ENCODE results near the gene ARRB1. TPM values are rescaled to one million over a fixed set of nuclear protein-coding genes. Genes with fewer than 3 reads are reported as not detected.
A peak's percentile ranks its signal among the peaks of the same experiment; 100 is the strongest.
"Not testable (repeated sequence)": the region's sequence is repeated elsewhere in the genome, so short reads cannot be mapped to it uniquely, and the experiment has no call there.

Gene ARRB1
- total and polyA plus RNA-seq, 7 experiments from 2014 or later = 7.5 to 104 (median 58.0) TPM

DNA sequence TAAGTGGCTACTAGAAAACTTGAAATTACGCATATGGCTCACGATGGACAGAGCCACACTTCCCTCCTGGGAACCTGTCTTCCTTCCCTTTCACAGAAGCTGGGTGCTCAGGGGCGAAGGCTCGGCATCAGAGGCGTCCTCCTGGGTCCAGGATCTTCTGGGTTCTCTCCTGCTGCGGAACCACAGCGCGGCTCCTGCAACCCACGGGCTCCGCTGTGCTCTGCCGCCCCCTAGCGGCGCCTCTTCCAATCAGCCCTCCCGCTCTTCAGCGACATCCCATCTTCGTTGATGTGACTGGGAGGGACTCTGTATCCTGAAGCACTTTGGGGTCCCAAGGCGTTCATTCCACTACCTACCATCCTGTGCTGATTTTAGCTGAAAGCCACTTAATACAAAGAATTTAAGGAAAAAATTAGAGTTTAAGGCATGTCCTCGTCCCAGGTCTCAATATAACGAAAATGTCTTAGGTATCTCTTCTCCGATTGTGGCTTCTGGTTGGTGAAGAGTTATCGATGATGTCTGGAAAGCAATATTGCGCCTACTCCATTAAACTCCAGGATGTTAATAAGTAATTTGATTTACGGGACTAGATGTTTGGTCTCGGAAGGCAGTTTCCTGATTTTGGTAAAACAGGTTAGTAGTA lies 33.1 kb upstream of the ARRB1 start:
- Histone ChIP-seq H3K27me3 (ENCODE audit: control insufficient read depth in 2 of 2, insufficient read depth in 2 of 2, low read length in 2 of 2) (no peaks in the 10 kb centered on the region), H3K4me1 (ENCODE audit: control insufficient read depth in 2 of 2, insufficient read depth in 2 of 2, low read length in 2 of 2) (peaks cover 10 to 17% of the 10 kb centered on the region in 2 donors), H3K9me3 (ENCODE audit: control insufficient read depth in 2 of 3, low read length in 3 of 3) (no peaks in the 10 kb centered on the region), H3K4me3 (ENCODE audit: low read length) (no peak overlapping the region), H3K27ac (ENCODE audit: low read depth, low read length) (no peak overlapping the region), H3K36me3 (ENCODE audit: control insufficient read depth in 2 of 3, insufficient read depth in 3 of 3, low read length in 3 of 3) (no peaks in the 10 kb centered on the region)
- ATAC-seq (peak; percentile 87), DNase-seq (peak; percentile 58 to 84 (median 78))
- intact Hi-C loops (cut with micrococcal nuclease) = loop anchor here (1.0 to 5.0 kb wide), 8 partner anchors 32 to 242 kb away; partner anchors contain the start of gene ARRB1 (in 1 of the 2)
- Mint-ChIP-seq H3K36me3 (no peaks in the 10 kb centered on the region), H3K9me3 (no peaks in the 10 kb centered on the region), H3K4me3 (peak overlapping the region; percentile 33 to 84 (median 70)), H3K27me3 (peaks cover 0 to 10% (median 0%) of the 10 kb centered on the region in 5 donors), H3K27ac (peak overlapping the region in 8 of 9 donors; percentile 83 to 92 (median 90)), H3K4me1 (peaks cover 16 to 31% (median 25%) of the 10 kb centered on the region in 7 donors)
- ChIA-PET POLR2A (interaction anchor here (0.7 to 7.0 kb wide), 9 partner anchors 11 to 107 kb away, joined by 3 to 119 read pairs (median 3); partner anchors contain the start of genes ARRB1 and RPS3), CTCF (interaction anchor here (0.6 to 16.2 kb wide), 17 partner anchors 12 to 377 kb away, joined by 3 to 416 read pairs (median 3); partner anchors contain the start of gene ARRB1)

DNA sequence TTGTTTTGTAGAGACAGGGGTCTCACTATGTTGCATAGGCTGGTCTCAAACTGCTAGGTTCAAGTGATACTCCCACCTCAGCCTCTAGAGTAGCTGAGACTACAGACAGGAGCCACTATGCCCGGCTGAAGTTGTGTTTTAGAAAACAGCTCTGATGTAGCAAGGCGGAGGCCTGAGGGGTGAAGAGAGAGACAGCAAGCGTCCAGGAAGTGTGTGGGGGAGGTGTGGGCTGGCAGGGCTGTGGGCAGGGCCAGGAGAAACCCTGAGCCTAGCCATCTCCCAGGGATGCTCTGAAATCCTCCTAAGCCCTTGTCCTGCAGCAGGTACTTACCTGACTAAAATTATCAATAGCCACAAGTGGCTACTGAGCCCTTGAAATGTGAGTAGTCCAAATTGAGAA lies 31.8 kb upstream of the ARRB1 start:
- intact Hi-C loops (cut with micrococcal nuclease) = loop anchor here (1.0 to 5.0 kb wide), 3 partner anchors 41 to 241 kb away; no protein-coding TSS in a partner anchor
- Histone ChIP-seq H3K4me3 (ENCODE audit: low read length) (no peak overlapping the region), H3K4me1 (ENCODE audit: control insufficient read depth in 2 of 2, insufficient read depth in 2 of 2, low read length in 2 of 2) (peaks cover 6 to 17% of the 10 kb centered on the region in 2 donors), H3K27me3 (ENCODE audit: control insufficient read depth in 2 of 2, insufficient read depth in 2 of 2, low read length in 2 of 2) (no peaks in the 10 kb centered on the region), H3K9me3 (ENCODE audit: control insufficient read depth in 2 of 3, low read length in 3 of 3) (no peaks in the 10 kb centered on the region), H3K27ac (ENCODE audit: low read depth, low read length) (peak overlapping the region; percentile 57), H3K36me3 (ENCODE audit: control insufficient read depth in 2 of 3, insufficient read depth in 3 of 3, low read length in 3 of 3) (no peaks in the 10 kb centered on the region)
- H3K27ac Mint-ChIP-seq = peak overlapping the region; percentile 65 to 93 (median 88)
- ATAC-seq (peak; percentile 78), DNase-seq (peak in 7 of 9 donors; percentile 30 to 55 (median 41))
- peak overlapping the region; percentile 15 to 80 (median 58) for H3K4me3 Mint-ChIP-seq
- CTCF ChIA-PET = interaction anchor here (0.6 to 16.2 kb wide), 11 partner anchors 9 to 143 kb away, joined by 3 to 416 read pairs (median 5); partner anchors contain the start of genes ARRB1 and GDPD5
- peaks cover 0 to 10% (median 0%) of the 10 kb centered on the region in 5 donors for H3K27me3 Mint-ChIP-seq
- H3K36me3 Mint-ChIP-seq = no peaks in the 10 kb centered on the region
- no peaks in the 10 kb centered on the region for H3K9me3 Mint-ChIP-seq
- H3K4me1 Mint-ChIP-seq = peaks cover 16 to 31% (median 25%) of the 10 kb centered on the region in 7 donors
- POLR2A ChIA-PET = interaction anchor here (0.7 to 7.0 kb wide), 11 partner anchors 12 to 105 kb away, joined by 3 to 119 read pairs (median 4); partner anchors contain the start of gene ARRB1

DNA sequence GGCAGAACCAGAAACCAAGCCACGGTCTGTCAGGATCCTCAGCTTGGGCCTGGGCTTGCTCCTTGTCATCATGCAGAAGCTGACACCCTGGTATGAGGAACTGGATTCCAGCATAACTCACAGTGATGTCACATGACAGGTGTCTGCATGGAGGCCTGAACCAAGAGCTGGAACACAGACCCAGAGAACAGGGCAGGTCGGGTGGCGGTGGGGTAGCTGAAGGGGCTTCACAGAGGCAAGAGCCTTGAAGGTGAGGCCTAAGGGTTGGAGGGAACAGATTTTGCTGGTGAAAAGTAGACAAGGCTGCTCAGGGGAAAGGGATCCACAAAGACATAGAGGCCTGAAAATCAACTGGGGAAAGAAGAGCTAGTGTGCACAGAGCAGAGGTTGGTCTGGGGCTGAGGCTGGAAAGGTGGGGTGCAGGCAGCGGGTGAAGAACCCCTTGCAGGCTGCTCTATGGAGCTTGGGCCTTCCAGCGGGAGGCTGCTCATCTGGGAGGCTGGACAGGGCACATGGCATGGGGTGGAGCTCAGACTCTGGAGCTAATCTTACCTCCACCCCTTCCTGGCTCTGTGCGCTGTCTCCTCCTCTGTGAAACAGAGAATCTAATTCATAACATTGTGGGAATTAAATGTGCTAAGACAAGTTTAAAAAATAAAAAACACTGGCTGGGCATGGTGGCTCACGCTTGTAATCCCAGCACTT lies 29.4 kb upstream of the ARRB1 start:
- intact Hi-C loops (cut with micrococcal nuclease) = loop anchor here in 1 of 2 donors (5.0 kb wide), 2 partner anchors 39 to 239 kb away; no protein-coding TSS in a partner anchor
- H3K27ac Mint-ChIP-seq = peak overlapping the region in 6 of 9 donors; percentile 6 to 88 (median 66)
- peaks cover 16 to 31% (median 25%) of the 10 kb centered on the region in 7 donors for H3K4me1 Mint-ChIP-seq
- Histone ChIP-seq H3K4me3 (ENCODE audit: low read length) (no peak overlapping the region), H3K27me3 (ENCODE audit: control insufficient read depth in 2 of 2, insufficient read depth in 2 of 2, low read length in 2 of 2) (no peaks in the 10 kb centered on the region), H3K27ac (ENCODE audit: low read depth, low read length) (no peak overlapping the region), H3K4me1 (ENCODE audit: control insufficient read depth in 2 of 2, insufficient read depth in 2 of 2, low read length in 2 of 2) (peaks cover 6 to 17% of the 10 kb centered on the region in 2 donors), H3K36me3 (ENCODE audit: control insufficient read depth in 2 of 3, insufficient read depth in 3 of 3, low read length in 3 of 3) (no peaks in the 10 kb centered on the region), H3K9me3 (ENCODE audit: control insufficient read depth in 2 of 3, low read length in 3 of 3) (no peaks in the 10 kb centered on the region)
- ATAC-seq (peak; percentile 36), DNase-seq (no peak)
- no peak overlapping the region for H3K4me3 Mint-ChIP-seq
- no peaks in the 10 kb centered on the region for H3K36me3 Mint-ChIP-seq
- H3K27me3 Mint-ChIP-seq = no peaks in the 10 kb centered on the region
- ChIA-PET CTCF (interaction anchor here (1.1 to 16.2 kb wide), 3 partner anchors 8 to 104 kb away, joined by 3 to 416 read pairs (median 36); partner anchors contain the start of gene ARRB1), POLR2A (interaction anchor here (1.1 to 7.0 kb wide), 2 partner anchors 50 to 103 kb away, joined by 3 to 119 read pairs; no protein-coding TSS in a partner anchor)
- no peaks in the 10 kb centered on the region for H3K9me3 Mint-ChIP-seq

DNA sequence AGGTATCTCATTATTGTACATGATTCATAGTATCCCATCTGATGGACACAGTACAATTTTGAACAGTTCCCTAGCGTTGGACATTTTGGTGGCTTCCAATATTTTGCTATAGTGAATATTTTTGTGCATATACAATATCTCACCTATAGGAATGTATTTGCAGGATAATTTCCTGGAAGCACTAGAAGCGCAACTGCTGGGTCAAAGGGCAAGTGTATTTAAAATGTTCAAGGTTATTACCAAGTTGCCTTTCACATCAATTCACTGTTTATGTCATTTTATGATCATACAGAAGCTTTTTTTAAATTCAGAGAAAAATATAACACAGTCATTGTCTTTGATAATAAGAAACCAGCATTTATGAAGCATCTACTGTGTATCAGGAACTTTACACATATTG lies 28.8 kb upstream of the ARRB1 start:
- H3K36me3 Mint-ChIP-seq = no peaks in the 10 kb centered on the region
- H3K4me1 Mint-ChIP-seq = peaks cover 16 to 31% (median 25%) of the 10 kb centered on the region in 7 donors
- ATAC-seq (no peak), DNase-seq (no peak)
- Histone ChIP-seq H3K4me3 (ENCODE audit: low read length) (no peak overlapping the region), H3K9me3 (ENCODE audit: control insufficient read depth in 2 of 3, low read length in 3 of 3) (no peaks in the 10 kb centered on the region), H3K4me1 (ENCODE audit: control insufficient read depth in 2 of 2, insufficient read depth in 2 of 2, low read length in 2 of 2) (peaks cover 6 to 17% of the 10 kb centered on the region in 2 donors), H3K36me3 (ENCODE audit: control insufficient read depth in 2 of 3, insufficient read depth in 3 of 3, low read length in 3 of 3) (no peaks in the 10 kb centered on the region), H3K27ac (ENCODE audit: low read depth, low read length) (no peak overlapping the region), H3K27me3 (ENCODE audit: control insufficient read depth in 2 of 2, insufficient read depth in 2 of 2, low read length in 2 of 2) (no peaks in the 10 kb centered on the region)
- no peak overlapping the region for H3K4me3 Mint-ChIP-seq
- H3K9me3 Mint-ChIP-seq = no peaks in the 10 kb centered on the region
- intact Hi-C loops (cut with micrococcal nuclease) = loop anchor here in 1 of 2 donors (5.0 kb wide), 2 partner anchors 38 to 238 kb away; no protein-coding TSS in a partner anchor
- H3K27me3 Mint-ChIP-seq = no peaks in the 10 kb centered on the region
- H3K27ac Mint-ChIP-seq = peak overlapping the region in 2 of 9 donors; percentile 6 to 63
- POLR2A ChIA-PET = interaction anchor here (1.1 to 7.0 kb wide), 2 partner anchors 50 to 102 kb away, joined by 3 to 119 read pairs; no protein-coding TSS in a partner anchor
- CTCF ChIA-PET = interaction anchor here (1.1 to 16.2 kb wide), 2 partner anchors 9 to 103 kb away, joined by 3 to 416 read pairs; no protein-coding TSS in a partner anchor

DNA sequence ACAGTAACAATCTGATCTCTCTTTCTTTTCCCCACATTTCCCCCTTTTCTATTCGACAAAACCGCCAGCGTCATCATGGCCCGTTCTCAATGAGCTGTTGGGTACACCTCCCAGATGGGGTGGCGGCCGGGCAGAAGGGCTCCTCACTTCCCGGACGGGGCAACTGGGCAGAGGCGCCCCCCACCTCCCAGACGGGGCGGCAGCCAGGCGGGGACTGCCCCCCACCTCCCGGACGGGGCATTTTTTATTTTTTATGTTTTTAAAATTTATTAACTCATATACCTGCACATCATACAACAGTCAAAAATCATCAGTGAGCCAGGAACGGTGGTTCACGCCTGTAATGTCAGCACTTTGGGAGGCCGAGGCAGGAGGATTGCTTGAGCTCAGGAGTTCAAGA lies 27.3 kb upstream of the ARRB1 start:
- H3K9me3 ChIP-seq (ENCODE audit: control insufficient read depth in 2 of 3, low read length in 3 of 3); H3K27me3 ChIP-seq (ENCODE audit: control insufficient read depth in 2 of 2, insufficient read depth in 2 of 2, low read length in 2 of 2); intact Hi-C loops (cut with micrococcal nuclease); H3K36me3 Mint-ChIP-seq; H3K9me3 Mint-ChIP-seq; H3K36me3 ChIP-seq (ENCODE audit: control insufficient read depth in 2 of 3, insufficient read depth in 3 of 3, low read length in 3 of 3); H3K27ac ChIP-seq (ENCODE audit: low read depth, low read length); H3K4me3 Mint-ChIP-seq; H3K27ac Mint-ChIP-seq; H3K4me3 ChIP-seq (ENCODE audit: low read length); POLR2A ChIA-PET; H3K27me3 Mint-ChIP-seq; H3K4me1 ChIP-seq (ENCODE audit: control insufficient read depth in 2 of 2, insufficient read depth in 2 of 2, low read length in 2 of 2); DNase-seq; ATAC-seq: not testable (repeated sequence)
- CTCF ChIA-PET = interaction anchor here (0.9 to 16.2 kb wide), 2 partner anchors 10 to 102 kb away, joined by 4 to 416 read pairs; no protein-coding TSS in a partner anchor
- H3K4me1 Mint-ChIP-seq = peaks cover 8 to 20% (median 14%) of the 10 kb centered on the region in 7 donors

DNA sequence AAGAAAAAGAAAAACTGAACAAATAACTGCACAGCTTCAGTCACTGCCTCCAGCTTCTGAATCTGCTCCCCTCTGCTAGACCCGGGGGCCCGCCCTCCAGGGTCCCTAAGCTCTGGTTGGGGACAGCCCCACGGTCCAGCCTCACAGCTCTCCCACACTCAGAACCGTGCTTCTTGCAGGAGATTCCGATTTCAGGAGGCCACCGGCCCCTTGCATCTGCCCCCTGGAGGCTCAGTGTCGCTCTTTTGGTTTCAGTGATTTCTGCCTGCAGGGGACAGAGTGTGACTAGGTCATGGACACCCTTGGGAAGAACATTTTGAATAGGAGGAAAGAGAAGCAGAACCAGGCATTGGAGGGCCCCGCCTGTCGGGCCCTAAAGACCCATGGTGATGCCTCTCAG lies 24.7 kb upstream of the ARRB1 start:
- H3K27ac ChIP-seq (ENCODE audit: low read depth, low read length) = no peak overlapping the region
- H3K27me3 Mint-ChIP-seq = no peaks in the 10 kb centered on the region
- H3K27ac Mint-ChIP-seq = no peak overlapping the region
- intact Hi-C loops (cut with micrococcal nuclease) = no loop called here
- no peak overlapping the region for H3K4me3 ChIP-seq (ENCODE audit: low read length)
- no peak for ATAC-seq
- H3K36me3 Mint-ChIP-seq = no peaks in the 10 kb centered on the region
- no peaks in the 10 kb centered on the region for H3K9me3 ChIP-seq (ENCODE audit: control insufficient read depth in 2 of 3, low read length in 3 of 3)
- no peaks in the 10 kb centered on the region for H3K36me3 ChIP-seq (ENCODE audit: control insufficient read depth in 2 of 3, insufficient read depth in 3 of 3, low read length in 3 of 3)
- H3K9me3 Mint-ChIP-seq = no peaks in the 10 kb centered on the region
- no peak for DNase-seq
- POLR2A ChIA-PET = interaction anchor here (1.3 kb wide), 1 partner anchor 33 kb away, joined by 3 read pairs; no protein-coding TSS in a partner anchor
- H3K4me1 Mint-ChIP-seq = peaks cover 0 to 17% (median 6%) of the 10 kb centered on the region in 7 donors
- CTCF ChIA-PET = interaction anchor here (0.9 to 1.0 kb wide), 2 partner anchors 47 to 235 kb away, joined by 3 read pairs; no protein-coding TSS in a partner anchor
- H3K4me1 ChIP-seq (ENCODE audit: control insufficient read depth in 2 of 2, insufficient read depth in 2 of 2, low read length in 2 of 2) = no peaks in the 10 kb centered on the region
- no peak overlapping the region for H3K4me3 Mint-ChIP-seq
- H3K27me3 ChIP-seq (ENCODE audit: control insufficient read depth in 2 of 2, insufficient read depth in 2 of 2, low read length in 2 of 2) = no peaks in the 10 kb centered on the region

Data from naive thymus-derived CD4-positive, alpha-beta T cell (primary cell).